AG04450 (cell line): ENCODE results near the gene IGSF22. TPM values are rescaled to one million over a fixed set of nuclear protein-coding genes. Genes with fewer than 3 reads are reported as not detected.

Experiments
- CTCF ChIA-PET: fragments of 300-600, 350-600 bp; formaldehyde crosslinking; extraction: SDS; loops from one replicate; lab custom pipeline; 2022; ENCODE audit warnings: antibody characterized with exemption, inconsistent platforms; lab: Charles Lee
- POLR2A ChIA-PET: fragments of 350-600 bp; formaldehyde crosslinking; extraction: SDS; loops from one replicate; lab custom pipeline; 2021; ENCODE audit warnings: antibody characterized with exemption, inconsistent platforms; lab: Yijun Ruan, JAX
- DNase-seq: peaks from one replicate; pipeline ENCODE4 v3.0.0-alpha.2; 2011; ENCODE audit warnings: low read depth, low spot score
- H3K27ac ChIP-seq: one replicate; pipeline ENCODE4 v1.5.1; 2012; ENCODE audit warnings: low read depth, low read length, control low read depth
- H3K27me3 ChIP-seq: one replicate; pipeline ENCODE4 v1.6.0; 2012; ENCODE audit warnings: low read length; ENCODE audit not compliant: control insufficient read depth, insufficient read depth
- H3K4me3 ChIP-seq: 2 replicates; pipeline ENCODE4 v1.5.1; 2011; ENCODE audit warnings: mild to moderate bottlenecking, low read depth, low read length, control low read depth
- H3K9me3 ChIP-seq: 2 replicates; pipeline ENCODE4 v1.5.1; 2012; ENCODE audit warnings: low read length; ENCODE audit not compliant: control insufficient read depth, insufficient read depth
- polyA minus RNA-seq: library from RNA; depleted of rRNA, polyadenylated mRNA; stranded (reverse); fragments of >200 nt; gene quantifications from 2 replicates; pipeline ENCODE4 v1.2.3, GENCODE V29; 2011; rRNA and poly(A)+ RNA removed
- polyA plus RNA-seq: library from polyadenylated mRNA; depleted of rRNA; stranded (reverse); fragments of >200 nt; gene quantifications from 2 replicates; pipeline ENCODE4 v1.2.3, GENCODE V29; 2011; rRNA removed
- TF ChIP-seq, protein P1 (sequence below): IDR thresholded peaks from 2 replicates; pipeline ENCODE4 v1.5.1; 2011; ENCODE audit warnings: low read depth, low read length, control low read depth, inconsistent platforms

The IGSF22 gene
- not detected in 2 replicates for polyA plus RNA-seq
- polyA minus RNA-seq, result not detected in 2 replicates

DNA sequence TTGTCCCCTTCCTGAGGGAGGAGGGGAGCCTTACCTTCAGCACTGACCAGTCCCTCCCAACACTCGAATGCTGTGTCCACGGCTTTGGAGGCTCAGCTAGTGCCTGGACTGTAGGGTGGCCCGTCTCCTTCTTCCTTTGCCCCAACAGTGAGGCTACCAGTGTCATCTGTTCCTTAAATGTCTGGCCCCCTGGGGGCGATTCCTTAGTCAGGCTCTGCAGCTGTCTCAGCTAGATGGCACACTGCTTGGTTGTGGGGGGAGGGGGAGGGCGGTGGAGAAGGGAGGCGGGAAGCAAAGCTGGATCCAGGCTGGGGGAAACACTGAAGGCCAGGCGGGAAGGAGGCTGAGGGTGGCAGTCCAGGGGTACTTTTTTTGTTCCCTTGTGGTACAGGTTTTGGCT, at the start of gene IGSF22:
Gene IGSF22 (minus strand): TSS at position 149 of the 400 bp plus-strand sequence. CDS start 1,952 bp downstream, outside the sequence.
- no peak within 1 kb of the TSS for H3K4me3 ChIP-seq
- POLR2A ChIA-PET, result no interaction called here
- CTCF ChIA-PET, result interaction anchor here (1.0 kb wide), 1 partner anchor 24 kb away, joined by 3 read pairs; no protein-coding TSS in a partner anchor
- TF ChIP-seq, protein P1, sequence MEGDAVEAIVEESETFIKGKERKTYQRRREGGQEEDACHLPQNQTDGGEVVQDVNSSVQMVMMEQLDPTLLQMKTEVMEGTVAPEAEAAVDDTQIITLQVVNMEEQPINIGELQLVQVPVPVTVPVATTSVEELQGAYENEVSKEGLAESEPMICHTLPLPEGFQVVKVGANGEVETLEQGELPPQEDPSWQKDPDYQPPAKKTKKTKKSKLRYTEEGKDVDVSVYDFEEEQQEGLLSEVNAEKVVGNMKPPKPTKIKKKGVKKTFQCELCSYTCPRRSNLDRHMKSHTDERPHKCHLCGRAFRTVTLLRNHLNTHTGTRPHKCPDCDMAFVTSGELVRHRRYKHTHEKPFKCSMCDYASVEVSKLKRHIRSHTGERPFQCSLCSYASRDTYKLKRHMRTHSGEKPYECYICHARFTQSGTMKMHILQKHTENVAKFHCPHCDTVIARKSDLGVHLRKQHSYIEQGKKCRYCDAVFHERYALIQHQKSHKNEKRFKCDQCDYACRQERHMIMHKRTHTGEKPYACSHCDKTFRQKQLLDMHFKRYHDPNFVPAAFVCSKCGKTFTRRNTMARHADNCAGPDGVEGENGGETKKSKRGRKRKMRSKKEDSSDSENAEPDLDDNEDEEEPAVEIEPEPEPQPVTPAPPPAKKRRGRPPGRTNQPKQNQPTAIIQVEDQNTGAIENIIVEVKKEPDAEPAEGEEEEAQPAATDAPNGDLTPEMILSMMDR, result no peak
- no peak for DNase-seq
- H3K27me3 ChIP-seq, result peaks cover 6% of the 10 kb centered on the region
- H3K9me3 ChIP-seq, result no peaks in the 10 kb centered on the region; the same call in 1 of the 2 replicates
- H3K27ac ChIP-seq, result no peak within 1 kb of the TSS

DNA sequence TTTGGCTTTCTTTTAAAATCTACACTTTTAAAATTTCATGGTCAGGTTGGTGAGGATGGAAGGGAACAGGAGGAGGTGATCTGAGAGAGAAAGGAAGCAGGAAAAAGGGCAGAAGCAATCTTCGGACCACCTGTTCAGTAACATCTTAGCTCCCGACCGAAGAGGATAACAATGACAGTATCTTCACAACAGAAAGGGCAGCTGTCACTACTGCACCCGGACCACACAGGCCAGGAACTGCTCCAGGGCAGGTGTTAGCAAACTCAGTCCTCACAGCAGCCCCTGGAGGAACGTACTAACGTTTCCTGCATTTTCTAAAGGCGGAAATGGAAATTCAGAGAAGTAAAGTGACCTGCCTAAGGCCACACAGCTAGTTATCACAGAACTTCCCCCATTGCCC, 48.8 kb upstream of the IGSF22 start:
- H3K9me3 ChIP-seq, result no peaks in the 10 kb centered on the region
- ChIA-PET POLR2A (no interaction called here), CTCF (interaction anchor here (1.1 to 3.5 kb wide), 5 partner anchors 9 to 43 kb away, joined by 3 to 25 read pairs (median 5); no protein-coding TSS in a partner anchor)
- no peak overlapping the region for H3K4me3 ChIP-seq
- TF ChIP-seq, protein P1, result no peak
- H3K27me3 ChIP-seq, result peaks cover 19% of the 10 kb centered on the region
- DNase-seq, result no peak
- no peak overlapping the region for H3K27ac ChIP-seq

DNA sequence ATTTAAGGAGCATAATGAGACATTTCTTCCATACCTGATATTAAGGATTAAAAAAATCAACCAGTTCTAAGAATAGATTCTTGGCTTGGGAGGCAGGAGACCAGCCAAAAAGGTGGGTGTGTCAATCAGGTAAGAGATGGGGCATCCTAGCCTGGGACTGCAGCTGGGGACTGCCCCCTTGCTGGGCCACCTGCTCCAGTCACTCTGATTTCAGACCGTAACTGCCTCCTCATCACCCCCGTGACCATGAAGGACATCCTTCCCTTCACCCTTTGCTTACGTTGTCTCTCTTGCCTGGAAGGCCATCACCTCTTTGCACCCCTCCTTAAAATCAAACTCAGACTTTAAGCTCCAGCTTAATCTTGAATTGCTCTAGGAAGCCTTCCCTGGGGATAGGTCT, 47.7 kb upstream of the IGSF22 start:
- Histone ChIP-seq H3K9me3 (no peaks in the 10 kb centered on the region), H3K27me3 (peaks cover 17% of the 10 kb centered on the region), H3K27ac (no peak overlapping the region), H3K4me3 (no peak overlapping the region)
- ChIA-PET CTCF (interaction anchor here (3.5 kb wide), 1 partner anchor 9 kb away, joined by 25 read pairs; no protein-coding TSS in a partner anchor), POLR2A (no interaction called here)
- TF ChIP-seq, protein P1, result no peak
- DNase-seq, result no peak

DNA sequence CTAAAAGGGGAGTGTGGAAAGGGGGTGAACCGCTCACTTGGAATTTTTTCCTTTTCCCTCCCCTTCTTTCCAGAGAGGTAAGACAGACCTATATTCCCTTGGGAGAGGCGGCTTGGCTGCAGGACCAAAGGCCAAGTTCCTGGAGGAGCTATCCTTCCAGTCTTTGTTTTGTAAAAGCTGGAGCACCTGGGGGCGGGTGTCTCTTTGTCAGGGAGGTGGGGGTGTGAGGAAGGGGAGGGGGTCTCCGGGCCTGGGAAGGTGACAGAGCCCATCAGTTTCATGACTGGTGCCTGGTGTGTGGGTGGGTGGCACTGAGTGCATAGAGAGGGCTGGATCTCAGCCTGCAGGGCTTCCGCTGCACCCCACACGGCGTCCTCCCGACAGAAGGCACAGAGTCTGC, 47.1 kb upstream of the IGSF22 start:
- DNase-seq, result no peak
- CTCF ChIA-PET, result interaction anchor here (3.5 kb wide), 1 partner anchor 8 kb away, joined by 25 read pairs; no protein-coding TSS in a partner anchor
- Histone ChIP-seq H3K27me3 (peaks cover 17% of the 10 kb centered on the region), H3K4me3 (no peak overlapping the region), H3K9me3 (no peaks in the 10 kb centered on the region), H3K27ac (no peak overlapping the region)
- POLR2A ChIA-PET, result no interaction called here
- TF ChIP-seq, protein P1, result no peak

DNA sequence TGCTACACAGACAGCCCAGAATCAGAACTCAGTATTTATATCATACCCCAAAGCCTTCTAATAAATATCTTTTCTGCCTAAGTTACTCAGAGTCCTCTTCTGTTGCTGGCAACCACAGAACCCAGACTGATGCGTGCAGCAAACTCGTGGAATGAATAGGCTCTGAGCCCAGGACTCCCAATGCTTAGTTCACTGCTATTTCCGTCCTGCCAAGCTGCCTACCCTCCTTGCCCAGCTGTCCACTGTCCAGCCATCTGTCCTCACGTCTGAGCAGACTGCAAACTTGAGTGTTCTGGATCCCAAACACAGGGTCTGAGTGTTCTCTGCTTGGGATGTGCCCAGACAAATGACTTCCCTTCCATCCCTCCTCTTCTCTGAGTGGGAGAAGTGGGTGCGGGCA, 46.2 kb upstream of the IGSF22 start:
- CTCF ChIA-PET, result no interaction called here

More for the DNA sequence above, 46.2 kb upstream of the IGSF22 start:
- Histone ChIP-seq H3K4me3 (no peak overlapping the region), H3K27ac (no peak overlapping the region), H3K9me3 (no peaks in the 10 kb centered on the region), H3K27me3 (peaks cover 17% of the 10 kb centered on the region)
- DNase-seq, result no peak
- TF ChIP-seq, protein P1, result no peak
- POLR2A ChIA-PET, result no interaction called here
